ENCODE data around the gene GNAQ.

GNAQ gene

GRCh38 chr9:78026416-78026815, 5.2 kb downstream of the GNAQ start:
- TF ChIP-seq POLR2AphosphoS5 (IDR thresholded peaks at IDR 0.05; ENCODE audit: low read depth, low read length), result no peak
- TF ChIP-seq FOXP2 (optimal IDR thresholded peaks at IDR 0.05; ENCODE audit: borderline replicate concordance, extremely low read depth, extremely low read length, insufficient read depth), result no peak
- no peak for TF ChIP-seq TAF1 (IDR thresholded peaks at IDR 0.05; ENCODE audit: borderline replicate concordance, insufficient read depth, low read length)
- TF ChIP-seq SIN3A (IDR thresholded peaks at IDR 0.05; ENCODE audit: borderline replicate concordance, insufficient read depth, low read length), result no peak
- TF ChIP-seq REST (IDR thresholded peaks at IDR 0.05; ENCODE audit: insufficient read depth in 1 of 2, low read depth in 2 of 2, low read length in 2 of 2), result no peak

GRCh38 chr9:78025186-78025585, 6.4 kb downstream of the GNAQ start:
- TF ChIP-seq FOXP2 (optimal IDR thresholded peaks at IDR 0.05; ENCODE audit: borderline replicate concordance, extremely low read depth, extremely low read length, insufficient read depth), result no peak

- TF ChIP-seq POLR2AphosphoS5 (IDR thresholded peaks at IDR 0.05; ENCODE audit: low read depth, low read length) (no peak), REST (IDR thresholded peaks at IDR 0.05; ENCODE audit: insufficient read depth in 1 of 2, low read depth in 2 of 2, low read length in 2 of 2) (no peak), SIN3A (IDR thresholded peaks at IDR 0.05; ENCODE audit: borderline replicate concordance, insufficient read depth, low read length) (no peak), FOXP2 (optimal IDR thresholded peaks at IDR 0.05; ENCODE audit: borderline replicate concordance, extremely low read depth, extremely low read length, insufficient read depth) (no peak), TAF1 (IDR thresholded peaks at IDR 0.05; ENCODE audit: borderline replicate concordance, insufficient read depth, low read length) (no peak)
Observed at GRCh38 chr9:78023003-78023741, 8.4 kb downstream of the GNAQ start.

- TF ChIP-seq SIN3A (IDR thresholded peaks at IDR 0.05; ENCODE audit: borderline replicate concordance, insufficient read depth, low read length) (no peak), POLR2AphosphoS5 (IDR thresholded peaks at IDR 0.05; ENCODE audit: low read depth, low read length) (no peak), TAF1 (IDR thresholded peaks at IDR 0.05; ENCODE audit: borderline replicate concordance, insufficient read depth, low read length) (no peak), FOXP2 (optimal IDR thresholded peaks at IDR 0.05; ENCODE audit: borderline replicate concordance, extremely low read depth, extremely low read length, insufficient read depth) (no peak), REST (IDR thresholded peaks at IDR 0.05; ENCODE audit: insufficient read depth in 1 of 2, low read depth in 2 of 2, low read length in 2 of 2) (no peak)
Observed at GRCh38 chr9:78021697-78022096, 9.9 kb downstream of the GNAQ start.

- no peak for TF ChIP-seq TAF1 (IDR thresholded peaks at IDR 0.05; ENCODE audit: borderline replicate concordance, insufficient read depth, low read length)
- TF ChIP-seq FOXP2 (optimal IDR thresholded peaks at IDR 0.05; ENCODE audit: borderline replicate concordance, extremely low read depth, extremely low read length, insufficient read depth), result no peak
- no peak for TF ChIP-seq POLR2AphosphoS5 (IDR thresholded peaks at IDR 0.05; ENCODE audit: low read depth, low read length)
- no peak for TF ChIP-seq REST (IDR thresholded peaks at IDR 0.05; ENCODE audit: insufficient read depth in 1 of 2, low read depth in 2 of 2, low read length in 2 of 2)
- no peak for TF ChIP-seq SIN3A (IDR thresholded peaks at IDR 0.05; ENCODE audit: borderline replicate concordance, insufficient read depth, low read length)
Observed at GRCh38 chr9:78017190-78017693, 14.4 kb downstream of the GNAQ start.

Data from PFSK-1 (cell line).